ENCODE data around the gene PACSIN1. TPM values are rescaled to one million over a fixed set of nuclear protein-coding genes. Genes with fewer than 3 reads are reported as not detected.

Gene PACSIN1
- total RNA-seq, 1 donor from 2014 or later, result under 0.01 TPM

- H3K36me3 ChIP-seq (ENCODE audit: control insufficient read depth in 3 of 3, insufficient read depth in 3 of 3, low read length in 3 of 3), result no peaks in the 10 kb centered on the region
- H3K4me3 ChIP-seq (ENCODE audit: low read length in 3 of 3), result peak overlapping the region in 1 of 3 donors; percentile 54
- H3K9ac ChIP-seq (ENCODE audit: low read depth in 1 of 3, low read length in 3 of 3), result peak overlapping the region in 2 of 3 donors; percentile 33 to 74
- H3K27me3 ChIP-seq (ENCODE audit: control insufficient read depth in 3 of 3, insufficient read depth in 3 of 3, low read length in 3 of 3), result no peaks in the 10 kb centered on the region
- peaks cover 0 to 13% (median 8%) of the 10 kb centered on the region in 3 donors for H3K4me1 ChIP-seq (ENCODE audit: control insufficient read depth in 3 of 3, insufficient read depth in 3 of 3, low read length in 3 of 3)
- H3K9me3 ChIP-seq (ENCODE audit: control insufficient read depth in 3 of 3, low read length in 3 of 3), result no peaks in the 10 kb centered on the region
- H3K27ac ChIP-seq (ENCODE audit: low read depth, low read length), result peak overlapping the region; percentile 60
These were observed 25.2 kb downstream of the PACSIN1 start for GRCh38 chr6:34491091-34491430.

GRCh38 chr6:34493344-34493743 lies 27.5 kb downstream of the PACSIN1 start:
- no peaks in the 10 kb centered on the region for H3K36me3 ChIP-seq (ENCODE audit: control insufficient read depth in 3 of 3, insufficient read depth in 3 of 3, low read length in 3 of 3)
- H3K4me1 ChIP-seq (ENCODE audit: control insufficient read depth in 3 of 3, insufficient read depth in 3 of 3, low read length in 3 of 3), result peaks cover 0 to 13% (median 8%) of the 10 kb centered on the region in 3 donors
- H3K9me3 ChIP-seq (ENCODE audit: control insufficient read depth in 3 of 3, low read length in 3 of 3), result no peaks in the 10 kb centered on the region
- H3K27ac ChIP-seq (ENCODE audit: low read depth, low read length), result no peak overlapping the region
- no peaks in the 10 kb centered on the region for H3K27me3 ChIP-seq (ENCODE audit: control insufficient read depth in 3 of 3, insufficient read depth in 3 of 3, low read length in 3 of 3)
- no peak overlapping the region for H3K9ac ChIP-seq (ENCODE audit: low read depth in 1 of 3, low read length in 3 of 3)
- no peak overlapping the region for H3K4me3 ChIP-seq (ENCODE audit: low read length in 3 of 3)

GRCh38 chr6:34494973-34495372 lies 29.1 kb downstream of the PACSIN1 start:
- H3K27me3 ChIP-seq (ENCODE audit: control insufficient read depth in 3 of 3, insufficient read depth in 3 of 3, low read length in 3 of 3), result no peaks in the 10 kb centered on the region
- H3K27ac ChIP-seq (ENCODE audit: low read depth, low read length), result no peak overlapping the region
- H3K36me3 ChIP-seq (ENCODE audit: control insufficient read depth in 3 of 3, insufficient read depth in 3 of 3, low read length in 3 of 3), result no peaks in the 10 kb centered on the region
- peaks cover 0 to 13% (median 8%) of the 10 kb centered on the region in 3 donors for H3K4me1 ChIP-seq (ENCODE audit: control insufficient read depth in 3 of 3, insufficient read depth in 3 of 3, low read length in 3 of 3)
- H3K4me3 ChIP-seq (ENCODE audit: low read length in 3 of 3), result no peak overlapping the region
- H3K9ac ChIP-seq (ENCODE audit: low read depth in 1 of 3, low read length in 3 of 3), result no peak overlapping the region
- peaks cover 0 to 3% (median 0%) of the 10 kb centered on the region in 3 donors for H3K9me3 ChIP-seq (ENCODE audit: control insufficient read depth in 3 of 3, low read length in 3 of 3)

- Histone ChIP-seq H3K4me1 (ENCODE audit: control insufficient read depth in 3 of 3, insufficient read depth in 3 of 3, low read length in 3 of 3) (peaks cover 0 to 2% (median 0%) of the 10 kb centered on the region in 3 donors), H3K4me3 (ENCODE audit: low read length in 3 of 3) (no peak overlapping the region), H3K27ac (ENCODE audit: low read depth, low read length) (no peak overlapping the region), H3K9me3 (ENCODE audit: control insufficient read depth in 3 of 3, low read length in 3 of 3) (peaks cover 0 to 7% (median 3%) of the 10 kb centered on the region in 3 donors), H3K27me3 (ENCODE audit: control insufficient read depth in 3 of 3, insufficient read depth in 3 of 3, low read length in 3 of 3) (no peaks in the 10 kb centered on the region), H3K9ac (ENCODE audit: low read depth in 1 of 3, low read length in 3 of 3) (no peak overlapping the region), H3K36me3 (ENCODE audit: control insufficient read depth in 3 of 3, insufficient read depth in 3 of 3, low read length in 3 of 3) (no peaks in the 10 kb centered on the region)
These were observed 30.3 kb downstream of the PACSIN1 start for GRCh38 chr6:34496103-34496685.

GRCh38 chr6:34497411-34497810 lies 31.5 kb downstream of the PACSIN1 start:
- no peak overlapping the region for H3K9ac ChIP-seq (ENCODE audit: low read depth in 1 of 3, low read length in 3 of 3)
- peaks cover 3 to 7% (median 6%) of the 10 kb centered on the region in 3 donors for H3K9me3 ChIP-seq (ENCODE audit: control insufficient read depth in 3 of 3, low read length in 3 of 3)
- no peak overlapping the region for H3K27ac ChIP-seq (ENCODE audit: low read depth, low read length)
- no peak overlapping the region for H3K4me3 ChIP-seq (ENCODE audit: low read length in 3 of 3)
- no peaks in the 10 kb centered on the region for H3K36me3 ChIP-seq (ENCODE audit: control insufficient read depth in 3 of 3, insufficient read depth in 3 of 3, low read length in 3 of 3)
- no peaks in the 10 kb centered on the region for H3K4me1 ChIP-seq (ENCODE audit: control insufficient read depth in 3 of 3, insufficient read depth in 3 of 3, low read length in 3 of 3)
- no peaks in the 10 kb centered on the region for H3K27me3 ChIP-seq (ENCODE audit: control insufficient read depth in 3 of 3, insufficient read depth in 3 of 3, low read length in 3 of 3)

- Histone ChIP-seq H3K27me3 (ENCODE audit: control insufficient read depth in 3 of 3, insufficient read depth in 3 of 3, low read length in 3 of 3) (no peaks in the 10 kb centered on the region), H3K9ac (ENCODE audit: low read depth in 1 of 3, low read length in 3 of 3) (no peak overlapping the region), H3K4me1 (ENCODE audit: control insufficient read depth in 3 of 3, insufficient read depth in 3 of 3, low read length in 3 of 3) (no peaks in the 10 kb centered on the region)
These were observed 40.8 kb downstream of the PACSIN1 start for GRCh38 chr6:34506718-34507117.

GRCh38 chr6:34508425-34508824 lies 42.5 kb downstream of the PACSIN1 start:
- Histone ChIP-seq H3K27me3 (ENCODE audit: control insufficient read depth in 3 of 3, insufficient read depth in 3 of 3, low read length in 3 of 3) (peaks cover 0 to 2% (median 0%) of the 10 kb centered on the region in 3 donors), H3K4me1 (ENCODE audit: control insufficient read depth in 3 of 3, insufficient read depth in 3 of 3, low read length in 3 of 3) (no peaks in the 10 kb centered on the region), H3K9ac (ENCODE audit: low read depth in 1 of 3, low read length in 3 of 3) (no peak overlapping the region), H3K4me3 (ENCODE audit: low read length in 3 of 3) (no peak overlapping the region), H3K9me3 (ENCODE audit: control insufficient read depth in 3 of 3, low read length in 3 of 3) (peaks cover 0 to 2% (median under 1%) of the 10 kb centered on the region in 3 donors), H3K36me3 (ENCODE audit: control insufficient read depth in 3 of 3, insufficient read depth in 3 of 3, low read length in 3 of 3) (no peaks in the 10 kb centered on the region), H3K27ac (ENCODE audit: low read depth, low read length) (no peak overlapping the region)

More at GRCh38 chr6:34506718-34507117, 40.8 kb downstream of the PACSIN1 start:
- H3K27ac ChIP-seq (ENCODE audit: low read depth, low read length), result no peak overlapping the region
- no peaks in the 10 kb centered on the region for H3K36me3 ChIP-seq (ENCODE audit: control insufficient read depth in 3 of 3, insufficient read depth in 3 of 3, low read length in 3 of 3)
- peaks cover 0 to 5% (median 5%) of the 10 kb centered on the region in 3 donors for H3K9me3 ChIP-seq (ENCODE audit: control insufficient read depth in 3 of 3, low read length in 3 of 3)
- no peak overlapping the region for H3K4me3 ChIP-seq (ENCODE audit: low read length in 3 of 3)

GRCh38 chr6:34509782-34510181 lies 43.9 kb downstream of the PACSIN1 start:
- Histone ChIP-seq H3K9ac (ENCODE audit: low read depth in 1 of 3, low read length in 3 of 3) (no peak overlapping the region), H3K27ac (ENCODE audit: low read depth, low read length) (no peak overlapping the region), H3K4me3 (ENCODE audit: low read length in 3 of 3) (no peak overlapping the region), H3K9me3 (ENCODE audit: control insufficient read depth in 3 of 3, low read length in 3 of 3) (peaks cover 0 to 2% (median 0%) of the 10 kb centered on the region in 3 donors), H3K36me3 (ENCODE audit: control insufficient read depth in 3 of 3, insufficient read depth in 3 of 3, low read length in 3 of 3) (no peaks in the 10 kb centered on the region), H3K27me3 (ENCODE audit: control insufficient read depth in 3 of 3, insufficient read depth in 3 of 3, low read length in 3 of 3) (peaks cover 8 to 12% (median 10%) of the 10 kb centered on the region in 3 donors), H3K4me1 (ENCODE audit: control insufficient read depth in 3 of 3, insufficient read depth in 3 of 3, low read length in 3 of 3) (no peaks in the 10 kb centered on the region)

GRCh38 chr6:34510299-34510698 lies 44.4 kb downstream of the PACSIN1 start:
- Histone ChIP-seq H3K9ac (ENCODE audit: low read depth in 1 of 3, low read length in 3 of 3) (no peak overlapping the region), H3K27me3 (ENCODE audit: control insufficient read depth in 3 of 3, insufficient read depth in 3 of 3, low read length in 3 of 3) (peaks cover 12 to 17% (median 15%) of the 10 kb centered on the region in 3 donors), H3K27ac (ENCODE audit: low read depth, low read length) (no peak overlapping the region), H3K4me3 (ENCODE audit: low read length in 3 of 3) (no peak overlapping the region), H3K9me3 (ENCODE audit: control insufficient read depth in 3 of 3, low read length in 3 of 3) (peaks cover 0 to 2% (median 0%) of the 10 kb centered on the region in 3 donors), H3K36me3 (ENCODE audit: control insufficient read depth in 3 of 3, insufficient read depth in 3 of 3, low read length in 3 of 3) (no peaks in the 10 kb centered on the region), H3K4me1 (ENCODE audit: control insufficient read depth in 3 of 3, insufficient read depth in 3 of 3, low read length in 3 of 3) (no peaks in the 10 kb centered on the region)

- Histone ChIP-seq H3K27me3 (ENCODE audit: control insufficient read depth in 3 of 3, insufficient read depth in 3 of 3, low read length in 3 of 3) (peaks cover 16 to 22% (median 21%) of the 10 kb centered on the region in 3 donors), H3K4me3 (ENCODE audit: low read length in 3 of 3) (no peak overlapping the region), H3K9me3 (ENCODE audit: control insufficient read depth in 3 of 3, low read length in 3 of 3) (peaks cover 0 to 2% (median 0%) of the 10 kb centered on the region in 3 donors), H3K4me1 (ENCODE audit: control insufficient read depth in 3 of 3, insufficient read depth in 3 of 3, low read length in 3 of 3) (no peaks in the 10 kb centered on the region), H3K9ac (ENCODE audit: low read depth in 1 of 3, low read length in 3 of 3) (no peak overlapping the region), H3K36me3 (ENCODE audit: control insufficient read depth in 3 of 3, insufficient read depth in 3 of 3, low read length in 3 of 3) (no peaks in the 10 kb centered on the region), H3K27ac (ENCODE audit: low read depth, low read length) (no peak overlapping the region)
These were observed 45.5 kb downstream of the PACSIN1 start for GRCh38 chr6:34511214-34511914.
